HG03280 (cell line): ENCODE data around the gene EPS8L2.

Experiments
- ATAC-seq: cut with Tn5 transposase; IDR thresholded peaks from one replicate; pipeline ENCODE4 v1.9.1; 2021; ENCODE audit warnings: mild to moderate bottlenecking, moderate library complexity; ENCODE audit not compliant: unreplicated experiment

The EPS8L2 gene

DNA sequence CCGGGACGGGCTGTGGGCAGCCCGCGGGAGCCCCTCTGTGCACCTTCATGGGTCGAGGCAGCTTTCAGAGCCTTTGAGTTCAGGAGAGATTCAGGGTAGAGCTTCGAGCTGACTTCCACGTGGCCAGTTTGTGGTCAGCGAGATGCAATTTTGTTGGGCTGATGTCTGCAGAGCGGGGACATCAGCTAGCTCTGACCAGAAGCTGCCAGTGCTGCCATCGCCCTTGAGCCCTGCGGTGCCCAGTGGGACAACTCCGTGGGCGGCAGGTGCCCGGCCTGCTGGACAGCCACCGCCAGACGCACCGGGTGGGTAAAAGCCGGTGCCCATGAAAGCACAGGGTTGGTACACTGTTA, 42.0 kb downstream of the EPS8L2 start:
- no peak for ATAC-seq

DNA sequence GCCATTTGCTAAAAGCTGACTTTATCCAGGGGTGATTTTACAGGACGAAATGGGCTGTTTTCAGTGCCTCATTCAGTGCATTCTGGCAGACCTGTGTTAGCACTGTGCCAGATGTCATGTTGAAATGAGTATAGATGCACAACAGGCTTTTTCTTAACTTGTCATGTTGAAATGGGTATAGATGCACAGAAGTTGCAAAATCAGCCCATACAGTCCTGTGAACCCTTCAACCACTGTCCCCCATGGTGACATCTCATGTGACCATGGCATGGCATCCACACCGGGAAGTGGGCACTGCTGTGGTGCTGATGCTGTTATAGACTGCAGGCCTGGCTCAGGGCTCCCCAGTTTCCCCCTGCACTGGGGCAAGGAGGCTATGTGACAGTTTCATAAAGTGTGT, 43.7 kb downstream of the EPS8L2 start:
- no peak for ATAC-seq

DNA sequence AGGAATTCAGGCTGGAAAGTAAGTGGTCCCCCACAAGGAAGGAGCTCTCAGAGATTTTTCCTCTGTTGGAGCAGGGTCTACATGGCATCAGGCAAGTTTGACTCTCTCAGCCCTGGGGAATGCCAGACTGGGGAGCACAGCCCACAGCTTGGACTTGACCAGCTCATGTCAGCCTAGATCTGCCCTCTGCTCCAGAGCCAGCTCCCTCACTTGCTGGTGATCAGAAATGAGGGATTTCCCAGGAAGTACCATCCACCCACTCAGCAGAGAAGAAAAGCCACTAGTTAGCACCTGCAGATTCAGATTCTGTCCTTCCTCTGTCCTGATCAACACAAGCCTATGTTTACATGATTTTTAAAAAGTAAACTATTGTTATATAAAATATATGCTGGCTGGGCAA, 54.2 kb downstream of the EPS8L2 start:
- ATAC-seq: no peak

DNA sequence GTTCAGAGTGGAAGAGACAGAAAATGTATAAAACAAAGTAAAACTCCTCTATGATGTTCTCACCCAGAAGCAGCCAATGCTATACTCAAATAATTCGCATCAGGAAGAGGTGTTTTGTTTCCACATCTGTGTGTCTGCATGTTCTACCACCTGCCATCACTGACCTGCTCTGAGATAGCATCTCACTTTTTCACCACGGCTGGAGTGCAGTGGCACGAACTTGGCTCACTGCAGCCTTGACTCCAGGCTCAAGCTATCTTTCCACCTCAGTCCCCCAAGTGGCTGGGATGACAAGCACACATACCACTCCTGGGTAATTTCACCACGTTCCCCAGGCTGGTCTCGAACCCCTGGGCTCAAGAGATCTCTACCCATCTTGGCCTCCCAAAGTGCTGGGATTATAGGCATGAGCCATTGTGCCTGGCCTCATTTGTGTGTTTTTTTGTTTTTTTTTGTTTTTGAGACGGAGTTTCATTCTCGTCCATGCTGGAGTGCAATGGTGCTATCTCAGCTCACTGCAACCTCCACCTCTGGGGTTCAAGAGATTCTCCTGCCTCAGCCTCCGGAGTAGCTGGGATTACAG, 55.6 kb downstream of the EPS8L2 start:
- no peak for ATAC-seq

DNA sequence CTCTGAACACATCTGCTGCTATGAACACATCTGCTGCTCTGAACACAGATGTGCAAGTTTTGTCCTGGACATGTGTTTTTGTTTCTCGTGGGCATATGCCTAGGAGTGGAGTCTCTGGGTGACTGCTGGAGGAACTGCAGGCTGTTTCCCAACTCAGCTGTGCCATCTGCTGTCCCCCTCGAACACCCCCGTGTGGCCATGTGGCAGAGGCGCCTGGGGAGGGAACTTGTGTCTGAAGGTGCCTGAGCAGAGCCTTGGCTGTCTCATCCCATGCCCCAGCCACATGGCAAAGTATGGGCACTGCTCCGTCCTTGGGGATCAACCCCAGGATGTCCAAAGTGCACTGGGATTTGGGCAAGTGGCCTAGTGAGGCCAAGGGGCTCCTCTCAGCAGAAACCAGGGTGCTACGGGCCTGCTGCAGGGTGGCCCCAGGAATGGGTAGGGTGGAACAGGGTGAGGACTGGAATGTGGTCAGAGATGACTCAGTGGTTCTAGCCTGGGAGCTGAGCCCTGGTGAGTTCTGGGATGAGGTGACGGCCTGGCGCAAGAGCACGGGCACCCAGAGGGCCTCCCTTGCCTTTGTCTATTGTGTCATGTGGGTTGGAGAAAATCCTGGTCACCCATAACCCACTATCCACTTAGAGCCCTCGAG, 56.5 kb downstream of the EPS8L2 start:
- ATAC-seq: no peak

DNA sequence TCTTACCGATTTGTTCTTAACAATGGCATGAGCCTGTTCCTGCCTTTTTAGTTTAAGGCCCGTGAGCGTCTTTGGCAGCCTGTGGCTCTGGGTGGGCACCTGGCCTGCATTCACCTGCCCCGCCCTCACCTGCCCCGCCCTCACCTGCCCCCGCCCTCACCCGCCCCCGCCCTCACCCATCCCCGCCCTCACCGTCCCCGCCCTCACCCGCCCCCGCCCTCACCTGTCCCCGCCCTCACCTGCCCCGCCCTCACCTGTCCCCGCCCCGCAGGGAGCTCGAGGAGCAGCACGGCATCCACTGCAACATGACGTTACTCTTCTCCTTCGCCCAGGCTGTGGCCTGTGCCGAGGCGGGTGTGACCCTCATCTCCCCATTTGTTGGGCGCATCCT, 57.0 kb downstream of the EPS8L2 start:
- ATAC-seq: no peak

DNA sequence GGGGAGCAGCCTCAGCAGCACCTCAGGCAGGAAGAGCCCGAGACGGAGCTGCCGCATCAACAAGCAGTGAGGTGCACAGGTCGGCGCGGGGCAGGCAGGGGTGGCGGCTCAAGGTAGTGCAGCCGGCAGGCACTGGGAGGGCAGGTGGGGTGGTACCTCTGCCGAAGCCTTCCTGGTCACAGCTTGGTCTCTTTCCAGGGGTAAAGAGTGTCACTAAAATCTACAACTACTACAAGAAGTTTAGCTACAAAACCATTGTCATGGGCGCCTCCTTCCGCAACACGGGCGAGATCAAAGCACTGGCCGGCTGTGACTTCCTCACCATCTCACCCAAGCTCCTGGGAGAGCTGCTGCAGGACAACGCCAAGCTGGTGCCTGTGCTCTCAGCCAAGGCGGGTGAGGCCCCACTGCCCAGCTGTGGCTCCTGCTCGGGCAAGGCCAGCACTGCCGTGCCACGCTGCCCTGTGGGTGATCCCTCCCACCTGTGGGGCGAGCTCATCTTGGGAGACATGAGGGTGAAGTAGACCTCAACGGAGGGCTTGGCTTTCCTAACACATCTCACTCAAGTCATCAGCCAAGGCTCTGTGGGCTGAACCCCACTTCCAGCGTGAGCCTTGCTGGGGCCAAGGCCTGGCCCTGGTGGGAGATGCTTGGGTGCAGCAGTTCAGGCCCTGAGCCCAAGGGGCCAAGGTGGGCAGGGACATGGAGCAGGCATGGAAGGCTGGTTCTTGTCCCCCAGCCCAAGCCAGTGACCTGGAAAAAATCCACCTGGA, 57.7 kb downstream of the EPS8L2 start:
- ATAC-seq: no peak

DNA sequence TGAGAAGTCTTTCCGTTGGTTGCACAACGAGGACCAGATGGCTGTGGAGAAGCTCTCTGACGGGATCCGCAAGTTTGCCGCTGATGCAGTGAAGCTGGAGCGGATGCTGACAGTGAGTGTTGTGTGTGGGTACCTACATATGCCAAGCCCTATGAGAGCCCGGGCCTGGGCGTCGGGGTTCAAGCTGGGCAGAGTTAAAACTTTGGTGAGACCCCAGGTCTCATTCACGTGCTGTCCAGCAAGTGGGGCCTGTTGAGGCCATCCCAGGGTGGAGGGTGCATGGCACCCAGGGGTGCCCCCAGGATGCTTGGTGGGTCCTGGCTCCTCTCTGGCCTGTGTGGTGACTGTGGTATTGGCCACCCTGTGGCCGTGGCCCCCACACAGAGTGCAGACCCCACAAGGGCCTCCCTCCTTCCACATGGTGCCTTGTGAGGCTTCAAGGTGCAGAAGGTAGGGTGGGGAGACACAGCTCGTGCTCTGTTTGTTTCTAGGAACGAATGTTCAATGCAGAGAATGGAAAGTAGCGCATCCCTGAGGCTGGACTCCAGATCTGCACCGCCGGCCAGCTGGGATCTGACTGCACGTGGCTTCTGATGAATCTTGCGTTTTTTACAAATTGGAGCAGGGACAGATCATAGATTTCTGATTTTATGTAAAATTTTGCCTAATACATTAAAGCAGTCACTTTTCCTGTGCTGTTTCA, 58.4 kb downstream of the EPS8L2 start:
- no peak for ATAC-seq

DNA sequence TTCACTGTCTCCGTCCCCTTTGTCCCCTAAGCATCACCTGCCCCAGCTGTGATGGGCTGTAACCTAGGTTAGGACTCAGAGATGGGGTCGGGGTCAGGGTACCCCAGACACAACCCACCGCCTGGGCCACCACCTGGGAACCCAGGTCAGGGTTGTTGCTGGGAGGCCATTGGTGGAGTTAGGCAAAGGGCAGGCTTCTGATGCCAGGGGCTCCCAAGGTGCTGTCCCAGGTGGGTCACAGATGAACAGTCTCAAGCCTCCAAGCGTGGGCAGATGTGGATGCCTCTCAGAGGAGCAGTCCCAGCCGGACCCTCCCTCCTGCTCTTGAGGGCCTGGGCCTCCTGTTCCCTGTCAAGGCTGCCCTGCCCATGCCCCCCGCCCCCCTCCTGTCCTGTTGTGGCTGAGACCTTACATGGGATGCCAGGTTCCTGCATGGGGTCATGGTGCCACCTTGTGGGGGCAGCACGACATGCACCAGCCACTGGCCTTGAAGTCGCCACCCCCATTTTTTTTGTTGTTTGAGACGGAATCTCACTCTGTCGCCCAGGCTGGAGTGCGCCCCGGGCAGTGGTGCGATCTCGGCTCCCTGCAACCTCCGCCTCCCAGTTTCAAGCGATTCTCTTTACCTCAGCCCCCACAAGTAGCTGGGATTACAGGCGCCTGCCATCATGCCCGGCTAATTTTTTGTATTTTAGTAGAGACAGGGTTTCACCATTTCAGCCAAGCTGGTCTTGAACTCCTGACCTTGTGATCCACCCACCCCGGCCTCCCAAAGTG, 59.2 kb downstream of the EPS8L2 start:
- ATAC-seq: no peak

DNA sequence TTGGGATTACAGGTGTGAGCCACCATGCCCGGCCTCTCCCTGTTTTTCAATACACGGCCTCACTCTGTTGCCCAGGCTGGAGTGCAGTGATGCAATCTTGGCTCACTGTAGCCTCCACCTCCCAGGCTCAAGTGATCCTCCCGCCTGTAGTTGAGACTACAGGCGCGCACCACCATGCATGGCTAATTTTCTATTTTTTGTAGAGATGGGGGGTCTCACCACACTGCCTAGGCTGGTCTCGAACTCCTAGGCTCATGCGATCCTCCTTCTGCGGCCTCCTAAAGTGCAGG, 59.7 kb downstream of the EPS8L2 start:
- ATAC-seq: no peak

DNA sequence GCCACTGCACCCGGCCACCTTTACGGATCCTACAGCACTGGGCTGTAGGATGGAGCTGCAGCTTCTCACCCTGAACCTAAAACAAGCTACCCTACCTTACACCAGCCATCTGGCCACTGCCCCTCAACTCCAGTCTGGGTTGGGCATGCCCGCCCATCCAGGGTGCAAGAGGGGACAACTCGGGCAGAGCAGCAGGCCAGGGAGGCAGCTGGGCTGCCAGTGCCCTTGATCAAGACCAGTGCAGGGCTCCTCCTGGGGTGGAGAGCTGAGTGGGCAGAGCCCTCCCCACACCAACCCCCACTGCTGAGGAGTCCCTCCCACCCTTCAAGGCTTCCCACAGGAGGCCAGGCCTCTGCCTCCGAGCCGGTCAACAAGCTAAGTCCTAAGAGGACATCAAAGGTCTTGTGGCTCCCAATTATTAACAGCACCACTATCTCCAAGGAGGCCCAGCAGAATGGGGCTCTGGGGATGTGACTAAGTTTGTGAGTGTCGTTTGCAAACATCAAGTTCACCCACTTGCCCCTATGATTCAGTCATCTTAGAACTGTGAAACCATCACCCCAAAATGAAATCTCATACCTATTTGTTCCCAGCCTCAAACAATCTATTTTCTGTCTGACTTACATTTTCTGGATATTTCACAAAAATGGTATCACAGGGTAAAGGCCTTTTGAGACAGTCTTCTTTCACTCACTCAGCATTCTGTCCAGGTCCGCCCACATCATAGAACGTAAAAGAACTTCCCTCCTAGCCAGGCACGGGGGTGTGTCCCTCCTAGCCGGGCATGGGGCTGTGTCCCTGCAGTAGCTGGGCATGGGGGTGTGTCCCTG, 60.3 kb downstream of the EPS8L2 start:
- ATAC-seq: no peak

DNA sequence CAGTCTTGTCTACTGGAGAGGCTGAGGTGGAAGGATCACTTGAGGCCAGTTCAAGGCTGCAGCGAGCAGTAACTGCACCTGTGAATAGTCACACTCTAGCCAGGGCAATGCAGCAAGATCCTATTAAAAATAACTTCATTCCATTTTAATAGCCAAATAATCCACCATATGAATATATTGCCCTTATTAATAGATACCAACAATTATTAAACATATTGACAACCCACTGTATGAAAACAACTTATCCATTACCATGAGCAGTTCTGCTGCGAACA, 60.8 kb downstream of the EPS8L2 start:
- ATAC-seq: no peak

DNA sequence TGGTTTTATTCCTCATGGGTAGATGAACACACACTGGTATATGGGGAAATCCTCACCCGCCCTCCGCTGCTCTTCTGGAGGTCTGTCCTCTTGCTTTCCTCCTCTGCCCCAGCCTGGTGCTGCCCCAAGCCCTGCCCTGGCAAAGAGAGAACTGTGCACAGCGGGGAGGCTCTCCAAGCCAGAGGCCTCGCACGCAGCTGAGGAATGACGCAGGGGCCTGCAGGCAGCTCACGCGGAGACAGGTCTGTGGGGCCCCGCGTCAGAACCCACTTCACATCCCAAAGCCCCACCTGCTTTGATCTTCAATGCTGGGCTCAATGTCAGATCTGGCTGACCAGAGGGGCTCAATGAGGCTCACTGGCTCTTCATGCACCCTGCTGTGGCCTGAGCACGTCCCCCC, 61.2 kb downstream of the EPS8L2 start:
- no peak for ATAC-seq

DNA sequence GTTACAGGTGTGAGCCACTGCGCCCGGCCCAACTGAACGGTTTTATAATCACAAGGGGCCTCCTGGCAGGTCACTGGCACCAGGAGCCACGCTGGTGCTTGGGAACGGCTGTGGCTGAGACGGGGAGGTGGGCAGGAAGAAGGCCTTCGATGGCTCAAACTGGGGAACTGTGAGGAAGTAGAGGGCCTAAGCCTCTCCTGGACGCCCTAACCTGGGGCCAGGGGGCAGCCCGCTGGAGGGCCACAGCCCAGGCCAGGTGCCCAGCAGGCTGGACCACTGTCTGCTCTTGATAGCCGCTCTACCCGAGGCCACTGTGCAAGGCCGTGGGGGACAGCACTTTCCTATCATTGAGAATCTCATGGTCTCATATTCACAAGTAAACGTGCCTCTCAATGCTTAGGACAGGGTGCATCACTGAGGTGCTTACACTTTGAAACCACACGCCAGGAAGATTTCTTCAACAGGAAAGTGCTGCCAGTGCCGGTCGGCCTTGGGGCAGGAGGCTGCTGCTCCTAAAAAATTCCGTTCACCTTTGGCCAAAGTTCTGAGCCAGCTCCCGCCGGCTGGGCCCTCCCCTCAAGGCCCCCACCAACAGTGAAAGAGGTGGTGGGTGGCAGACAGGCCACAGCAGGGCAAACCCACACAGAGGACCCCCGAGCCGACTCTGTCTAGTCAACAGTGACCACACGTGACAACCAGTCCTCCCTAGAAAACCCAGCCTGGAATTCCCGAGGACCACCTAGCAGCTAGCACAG, 64.0 kb downstream of the EPS8L2 start:
- no peak for ATAC-seq

DNA sequence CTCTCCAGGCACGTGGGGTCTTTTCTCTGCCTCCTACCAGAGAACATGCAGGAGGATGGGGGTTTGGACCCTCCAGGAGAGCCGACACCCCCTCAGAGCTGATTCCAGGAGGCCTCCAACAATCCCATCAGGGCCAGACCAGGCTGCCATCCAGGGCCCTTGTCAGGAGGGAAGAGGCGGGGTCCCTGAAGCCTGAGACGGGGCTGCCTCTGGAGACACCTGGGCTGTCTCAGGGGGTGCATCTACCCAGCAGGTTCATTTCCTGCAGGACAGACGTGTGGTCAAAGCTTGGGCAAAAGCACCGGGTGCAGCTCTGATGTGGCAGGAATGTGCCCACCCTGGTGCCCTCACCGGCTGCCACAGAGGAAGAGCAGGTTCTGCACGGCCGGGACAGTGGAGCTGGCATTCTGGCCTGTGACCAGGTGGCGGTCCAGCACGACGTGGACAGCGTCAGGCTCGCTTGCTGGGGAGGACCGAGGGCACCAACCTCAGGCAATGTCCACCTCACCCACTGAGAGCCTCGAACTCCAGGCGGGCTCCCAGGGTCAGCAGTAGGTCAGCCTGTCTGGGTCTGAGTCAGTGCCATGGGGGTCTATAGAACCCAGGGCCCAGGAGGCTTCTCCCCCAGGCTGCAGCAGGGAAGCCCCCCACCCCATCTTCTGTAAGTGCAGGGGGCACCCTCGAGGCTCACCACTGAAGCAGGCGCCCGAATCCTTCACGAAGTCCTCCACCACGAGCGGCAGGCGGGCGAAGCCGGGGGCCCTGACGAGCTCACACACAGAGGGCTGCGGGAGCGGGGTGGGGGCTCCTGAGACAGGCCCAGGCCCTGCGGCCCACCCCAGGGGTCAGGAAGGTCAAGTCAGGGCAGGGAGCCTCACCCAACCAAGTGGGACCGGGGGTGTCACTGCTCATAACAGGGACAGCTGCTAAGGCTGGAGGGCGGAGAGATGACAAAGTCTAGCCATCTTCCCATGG, 64.9 kb downstream of the EPS8L2 start:
- ATAC-seq: no peak

DNA sequence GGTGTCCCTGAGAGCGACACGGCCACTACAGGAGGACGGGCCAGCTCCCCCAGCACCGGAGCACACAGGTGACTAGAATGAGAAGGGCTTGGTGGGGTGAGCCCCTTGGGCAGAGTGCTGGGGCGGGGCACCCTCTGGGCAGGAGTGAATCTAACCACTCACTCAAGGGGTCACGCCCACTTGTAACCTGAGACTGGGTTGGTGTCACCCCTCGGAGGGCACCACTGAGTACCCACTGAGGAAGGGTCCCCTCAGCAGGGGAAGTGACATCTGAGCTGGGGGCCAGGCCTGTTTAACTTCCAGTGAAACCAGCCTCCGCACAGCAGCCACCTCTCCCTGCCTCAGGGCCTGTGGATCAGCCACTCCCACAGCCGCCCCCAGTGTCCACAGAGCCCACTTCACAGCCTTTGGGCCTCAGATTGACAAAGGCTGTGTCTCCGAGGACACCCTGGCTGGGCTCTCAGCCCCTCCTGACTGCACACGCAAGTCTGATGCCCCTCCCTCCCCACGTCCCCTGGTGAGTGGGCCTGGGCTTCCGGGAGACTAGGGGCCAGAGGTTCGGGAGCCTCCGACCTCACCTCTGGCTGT, 65.7 kb downstream of the EPS8L2 start:
- ATAC-seq: no peak

DNA sequence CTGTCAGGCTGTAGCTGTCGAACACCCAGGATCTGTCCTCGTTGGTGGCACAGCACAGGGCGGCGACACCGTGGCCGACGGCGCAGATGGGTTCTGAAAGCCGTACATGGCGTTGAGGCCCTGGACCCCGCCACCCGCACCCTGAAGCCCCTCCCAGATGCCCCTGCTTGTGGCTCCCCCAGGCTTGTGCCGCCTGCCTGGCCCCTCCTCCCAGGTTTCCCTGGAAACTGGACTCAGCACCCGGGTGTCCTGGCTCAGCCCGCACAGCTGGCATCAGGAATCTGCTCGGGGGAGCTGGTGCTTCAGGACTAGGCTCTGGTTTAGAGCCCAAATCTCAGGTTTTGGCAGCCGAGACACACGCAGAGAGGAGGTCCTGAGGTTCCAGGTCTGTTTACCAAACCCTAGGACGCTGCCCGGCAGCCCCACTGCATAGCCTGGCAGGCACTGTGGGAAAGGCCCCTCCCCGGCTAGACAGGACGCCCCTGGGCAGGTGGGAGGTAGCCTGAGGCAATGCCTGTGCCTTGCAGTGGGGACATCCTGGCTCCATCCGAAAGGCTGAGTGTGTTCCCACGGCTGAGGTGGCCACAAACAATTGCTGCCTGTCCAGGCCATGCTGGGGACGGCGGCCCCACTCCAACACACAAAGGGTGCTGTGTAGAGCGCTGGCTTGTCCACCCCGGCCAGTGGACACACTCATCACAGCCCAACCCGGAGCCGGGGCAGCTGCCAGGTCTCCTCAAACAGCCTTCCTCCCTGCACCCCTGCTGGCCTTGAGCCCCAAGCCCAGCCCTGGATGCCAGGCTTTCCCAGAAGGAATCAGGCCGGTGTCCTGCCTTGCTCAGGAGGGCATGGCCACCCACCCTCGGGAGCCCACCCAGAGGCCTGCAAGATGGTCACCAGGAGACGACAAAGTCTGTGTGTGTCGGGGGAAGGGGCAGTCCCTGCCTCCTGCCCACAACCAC, 66.7 kb downstream of the EPS8L2 start:
- no peak for ATAC-seq
